Activated CD4-positive, alpha-beta T cell treated with anti-CD3 and anti-CD28 coated beads for 1 hour (primary cell): ENCODE measurements around the gene SCD.
"Not testable (repeated sequence)": the region's sequence is repeated elsewhere in the genome, so short reads cannot be mapped to it uniquely, and the experiment has no call there.

Source experiments
- DNase-seq: peaks from one replicate; pipeline ENCODE4 v3.0.0-alpha.2; 2020

Gene SCD

DNA sequence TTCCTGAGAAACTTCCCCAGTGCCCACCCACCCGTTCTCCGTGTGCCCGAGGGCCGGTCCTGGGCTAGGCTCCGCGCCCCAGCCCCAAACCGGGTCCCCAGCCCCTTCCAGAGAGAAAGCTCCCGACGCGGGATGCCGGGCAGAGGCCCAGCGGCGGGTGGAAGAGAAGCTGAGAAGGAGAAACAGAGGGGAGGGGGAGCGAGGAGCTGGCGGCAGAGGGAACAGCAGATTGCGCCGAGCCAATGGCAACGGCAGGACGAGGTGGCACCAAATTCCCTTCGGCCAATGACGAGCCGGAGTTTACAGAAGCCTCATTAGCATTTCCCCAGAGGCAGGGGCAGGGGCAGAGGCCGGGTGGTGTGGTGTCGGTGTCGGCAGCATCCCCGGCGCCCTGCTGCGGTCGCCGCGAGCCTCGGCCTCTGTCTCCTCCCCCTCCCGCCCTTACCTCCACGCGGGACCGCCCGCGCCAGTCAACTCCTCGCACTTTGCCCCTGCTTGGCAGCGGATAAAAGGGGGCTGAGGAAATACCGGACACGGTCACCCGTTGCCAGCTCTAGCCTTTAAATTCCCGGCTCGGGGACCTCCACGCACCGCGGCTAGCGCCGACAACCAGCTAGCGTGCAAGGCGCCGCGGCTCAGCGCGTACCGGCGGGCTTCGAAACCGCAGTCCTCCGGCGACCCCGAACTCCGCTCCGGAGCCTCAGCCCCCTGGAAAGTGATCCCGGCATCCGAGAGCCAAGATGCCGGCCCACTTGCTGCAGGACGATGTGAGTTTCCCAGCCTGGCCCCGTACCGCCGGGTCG lies at the start of gene SCD:
TSS of gene SCD (plus strand) at position 469 of the 803 bp plus-strand sequence. CDS start at position 741, 272 bp downstream.
- DNase-seq, result peak; percentile 56

DNA sequence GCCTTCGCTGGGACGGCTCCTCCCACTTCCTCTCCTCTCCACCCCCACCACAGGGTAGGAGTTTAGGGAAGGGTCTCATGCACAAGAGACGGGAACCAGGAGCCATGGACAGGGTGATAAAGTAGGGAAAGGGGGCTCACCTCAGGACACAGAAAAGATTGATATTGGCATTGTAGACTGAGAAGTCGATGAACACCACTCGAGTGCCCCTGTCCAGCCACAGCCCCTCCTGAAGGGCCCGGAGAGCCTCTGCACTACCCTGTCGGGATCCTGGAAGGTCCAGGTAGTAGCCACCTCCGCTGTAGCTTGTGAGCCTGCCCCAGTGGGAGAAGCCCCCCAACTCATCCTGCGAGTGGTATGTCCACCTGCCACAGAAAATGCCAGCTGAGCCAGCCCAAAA lies 49.8 kb upstream of the SCD start:
- DNase-seq, result no peak

DNA sequence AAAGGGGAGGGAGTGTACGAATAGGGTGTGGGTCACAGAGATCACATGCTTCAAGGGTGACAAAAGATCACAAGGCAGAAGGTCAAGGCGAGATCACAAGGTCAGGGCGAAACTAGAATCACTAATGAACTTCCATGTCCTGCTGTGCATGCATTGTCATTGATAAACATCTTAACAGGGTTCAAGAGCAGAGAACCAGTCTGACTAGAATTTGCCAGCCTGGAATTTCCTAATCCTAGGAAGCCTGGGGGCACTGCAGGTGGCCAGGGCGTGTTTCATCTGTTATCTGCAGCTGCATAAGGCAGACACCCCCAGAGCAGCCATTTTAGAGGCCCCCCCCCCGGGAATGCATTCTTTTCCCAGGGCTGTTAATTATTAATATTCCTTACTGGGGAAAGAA lies 45.9 kb upstream of the SCD start:
- DNase-seq, result not testable (repeated sequence)

DNA sequence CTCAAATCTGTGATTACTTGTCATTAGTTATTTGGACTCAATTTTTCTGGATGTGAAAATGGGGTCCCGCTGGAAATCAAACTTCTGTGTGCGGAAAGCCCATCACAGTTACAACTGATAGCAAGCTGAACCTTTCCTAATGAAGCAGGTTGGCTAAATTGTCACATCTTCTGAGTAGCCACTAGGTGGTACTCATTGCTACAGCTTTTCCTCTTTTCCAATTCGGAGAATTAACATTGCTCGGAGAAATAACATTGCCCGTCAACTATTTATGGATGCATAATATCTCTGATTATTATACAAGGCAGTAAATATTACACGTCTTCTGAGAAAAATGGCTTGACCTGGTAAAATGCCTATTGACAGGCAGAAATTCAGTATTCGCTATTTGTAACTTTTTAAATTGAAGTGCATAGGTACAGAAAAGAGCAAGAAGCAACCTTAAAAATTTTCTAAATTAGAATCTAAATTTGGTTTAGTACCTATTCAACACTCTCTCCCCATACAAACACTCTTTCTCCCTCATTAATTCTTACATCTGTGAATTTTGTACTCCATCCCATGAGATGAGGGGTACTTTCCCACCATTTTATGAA lies 43.2 kb upstream of the SCD start:
- no peak for DNase-seq

DNA sequence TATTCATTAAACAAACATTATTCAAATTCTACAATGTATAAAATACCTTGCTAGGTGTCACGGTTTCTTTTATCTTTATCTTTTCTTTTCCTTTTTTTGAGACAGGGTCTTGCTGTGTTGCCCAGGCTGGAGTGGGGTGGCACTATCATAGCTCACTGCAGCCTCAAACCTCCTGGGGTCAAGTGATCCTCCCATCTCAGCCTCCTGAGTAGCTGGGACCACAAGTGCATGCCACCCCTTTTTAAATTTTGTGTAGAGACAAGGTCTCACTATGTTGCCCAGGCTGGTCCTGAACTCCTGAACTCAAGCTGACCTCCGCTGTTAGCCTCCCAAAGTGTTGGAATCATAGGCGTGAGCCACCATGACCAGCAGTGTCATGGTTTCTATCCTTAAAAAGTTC lies 42.6 kb upstream of the SCD start:
- no peak for DNase-seq

DNA sequence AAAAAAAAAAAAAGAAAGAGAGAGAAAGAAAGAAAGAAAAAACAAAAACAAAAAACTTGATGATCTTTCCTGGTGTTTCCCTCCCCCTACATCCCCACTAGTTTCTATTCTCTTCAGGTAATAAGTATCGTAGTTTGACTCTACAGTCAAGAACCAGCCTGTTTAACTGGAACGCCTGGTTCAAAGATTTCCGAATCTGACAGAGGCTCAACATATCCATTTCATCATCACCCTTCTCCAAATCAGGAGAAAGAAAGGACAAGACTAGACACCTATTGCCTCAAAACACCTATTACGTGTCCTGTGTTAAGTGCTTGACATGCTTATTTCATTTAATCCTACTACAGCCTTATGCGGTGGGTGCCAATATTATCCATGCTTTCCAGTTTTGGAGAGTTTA lies 40.2 kb upstream of the SCD start:
- DNase-seq, result no peak

DNA sequence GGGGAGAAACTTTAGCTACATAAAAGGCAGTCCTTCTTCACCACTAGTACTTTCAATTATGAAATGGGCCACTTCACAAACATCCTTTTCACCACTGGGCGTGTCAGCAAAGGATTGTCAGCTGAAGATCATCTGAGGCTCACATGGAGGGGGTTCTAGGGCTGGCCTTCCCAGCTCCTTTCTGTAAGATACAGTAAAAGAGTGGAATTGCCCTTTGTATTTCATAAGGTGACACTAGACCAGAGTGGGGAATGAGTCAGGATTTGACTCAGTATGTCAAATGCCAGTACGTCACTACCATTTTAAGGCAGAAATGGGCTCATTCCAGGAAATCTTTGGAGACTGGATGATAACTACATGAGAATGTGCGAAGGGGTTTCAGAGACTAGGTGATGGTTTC lies 39.3 kb upstream of the SCD start:
- no peak for DNase-seq

DNA sequence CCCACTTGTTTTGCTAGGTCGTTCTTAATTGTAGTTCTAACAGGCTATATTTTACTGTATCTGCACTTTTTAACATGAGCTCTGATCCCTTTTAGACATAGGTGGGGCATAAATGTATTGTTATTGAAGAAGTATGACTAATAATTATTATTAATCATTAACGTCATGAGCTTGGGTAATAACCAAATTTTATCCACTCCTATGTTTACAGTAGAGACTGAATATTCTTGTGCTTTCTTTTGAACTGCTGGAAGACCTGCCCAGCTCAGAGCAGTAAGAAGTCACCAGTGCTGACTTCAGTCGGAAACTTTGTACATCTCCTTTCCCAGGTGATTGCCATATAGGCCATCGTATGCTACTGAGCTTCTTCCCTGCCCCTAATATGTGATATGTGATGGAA lies 35.7 kb upstream of the SCD start:
- DNase-seq, result no peak

DNA sequence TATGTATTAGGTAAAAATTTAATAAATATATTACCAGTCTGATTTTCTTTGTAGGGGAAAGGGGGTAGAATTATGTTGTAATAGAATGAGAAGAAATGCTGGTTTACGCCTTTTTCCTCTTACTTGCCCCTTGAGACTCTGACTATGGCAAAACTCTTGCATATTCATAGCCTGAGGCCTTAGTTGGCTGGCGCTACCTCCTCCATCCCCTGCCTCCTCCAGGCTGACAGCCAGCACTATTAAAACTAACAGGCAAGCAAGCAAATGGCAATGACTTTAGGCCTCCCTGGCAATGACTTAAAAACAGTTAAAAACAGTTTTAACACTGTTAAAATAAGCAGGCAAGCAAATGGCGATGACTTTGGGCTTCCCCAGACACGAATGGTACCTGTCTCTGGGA lies 31.4 kb upstream of the SCD start:
- DNase-seq, result no peak

DNA sequence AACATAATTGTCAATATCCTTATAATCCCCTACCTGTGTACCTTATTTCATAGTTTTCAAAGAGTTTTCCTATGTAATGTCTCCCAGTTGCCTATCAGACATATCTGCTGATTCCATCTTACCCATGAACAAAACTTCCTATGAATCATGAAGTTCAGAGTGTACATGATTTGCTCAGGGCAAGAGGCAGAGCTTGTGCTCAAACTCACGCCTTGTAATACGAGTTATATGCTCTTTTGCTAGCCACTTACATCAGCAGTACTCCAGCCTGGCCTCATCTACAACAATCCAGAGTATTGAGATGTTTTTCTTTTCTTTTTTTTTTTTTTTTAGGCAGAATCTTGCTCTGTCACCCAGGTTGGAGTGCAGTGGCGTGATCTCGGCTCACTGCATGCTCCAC lies 28.8 kb upstream of the SCD start:
- no peak for DNase-seq

DNA sequence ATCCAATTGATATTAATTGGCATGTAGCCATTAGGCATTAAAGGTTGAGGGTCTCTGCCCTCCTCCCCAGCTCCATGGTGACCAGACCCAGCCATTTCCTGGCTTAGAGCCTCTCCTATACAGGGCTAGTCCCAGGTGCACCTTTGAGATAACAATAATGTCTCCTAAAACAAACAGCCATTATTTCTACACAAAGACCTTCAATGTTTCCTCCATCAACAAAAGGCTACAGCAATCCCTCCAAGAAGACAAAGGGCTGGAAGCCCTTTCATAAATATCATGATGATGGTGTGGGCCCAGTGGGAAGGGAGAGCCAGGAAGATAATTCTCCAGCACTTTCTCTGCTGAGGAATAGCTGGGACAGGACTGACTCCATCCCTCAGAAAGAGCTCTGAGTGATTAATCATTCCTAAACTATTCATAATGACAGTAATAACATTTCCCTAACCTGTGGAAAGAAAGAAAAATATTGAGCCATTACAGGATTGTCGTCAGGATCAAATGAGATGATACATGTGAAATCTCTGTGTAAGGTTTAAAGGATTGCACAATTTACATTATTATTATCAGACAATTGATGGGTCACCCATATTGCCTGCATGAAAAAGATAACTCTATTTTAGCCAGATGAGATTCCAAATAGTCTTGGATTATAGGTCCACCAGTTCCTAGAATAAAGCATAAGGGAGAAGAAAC lies 27.2 kb upstream of the SCD start:
- DNase-seq, result no peak

DNA sequence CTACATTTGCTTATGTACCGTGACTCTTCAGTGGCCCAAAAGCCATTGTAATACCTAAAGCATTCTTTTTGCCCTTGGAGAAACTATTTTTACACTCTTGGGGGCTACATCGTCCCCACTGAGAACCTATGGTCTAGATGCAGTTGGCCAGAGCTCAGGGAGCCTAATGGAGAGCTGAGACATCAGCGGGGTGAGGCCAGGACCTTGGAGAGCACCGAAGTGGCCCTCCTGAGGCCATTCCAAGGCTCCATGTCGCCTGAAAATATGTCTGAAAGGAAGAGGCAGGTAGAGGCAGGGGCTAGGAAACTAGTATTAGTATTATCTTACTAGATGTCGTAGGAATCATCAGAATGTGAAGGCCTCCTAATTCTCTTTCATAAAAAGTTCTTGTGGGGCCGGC lies 21.9 kb upstream of the SCD start:
- no peak for DNase-seq

DNA sequence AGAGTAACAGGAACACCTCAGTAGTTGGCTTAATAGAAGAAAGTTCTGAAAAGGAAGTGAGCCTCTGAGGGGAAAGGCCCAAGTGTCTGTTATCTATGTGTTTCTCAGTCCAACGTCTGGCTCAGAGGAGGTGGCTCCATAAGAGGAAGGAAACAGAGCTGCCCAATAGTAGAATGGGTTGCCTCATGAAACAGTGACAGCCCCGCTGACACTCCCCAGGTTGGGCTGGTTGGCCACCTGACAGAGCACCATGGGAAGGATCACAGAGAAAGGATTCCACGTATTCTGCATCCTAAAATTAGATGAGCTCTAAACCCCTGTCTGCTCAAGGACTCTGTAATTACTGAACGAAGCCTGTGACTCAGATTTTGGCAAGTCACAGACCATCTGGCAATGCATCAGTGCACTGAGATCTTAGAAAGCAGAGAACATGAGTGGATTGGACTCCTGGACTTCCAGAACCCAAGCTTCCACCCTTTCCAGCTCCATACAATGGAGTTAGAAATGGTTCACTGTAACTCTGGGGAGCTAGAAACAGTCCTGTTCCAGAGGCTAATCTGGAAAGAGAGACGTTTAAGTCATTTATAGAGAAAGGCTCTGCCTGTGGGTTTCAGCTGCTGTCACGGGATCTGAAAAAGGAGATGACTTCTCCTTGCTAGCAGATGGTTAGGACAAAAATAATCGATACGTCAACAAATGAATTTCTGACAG lies 19.9 kb upstream of the SCD start:
- no peak for DNase-seq

DNA sequence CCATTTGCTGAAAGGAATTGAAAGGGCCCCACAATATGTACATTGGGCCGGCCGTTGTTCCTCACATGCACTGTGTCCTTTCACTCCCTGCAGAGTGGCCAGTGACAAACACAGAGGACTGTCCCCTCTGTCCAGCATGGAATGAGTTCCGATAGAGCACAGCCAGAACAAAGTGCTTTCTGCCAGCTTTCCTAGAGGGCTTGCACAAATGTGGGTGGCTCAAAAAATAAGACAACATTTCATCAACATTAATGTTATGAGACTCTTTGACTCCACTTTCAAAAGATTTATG lies 19.4 kb upstream of the SCD start:
- DNase-seq, result no peak

DNA sequence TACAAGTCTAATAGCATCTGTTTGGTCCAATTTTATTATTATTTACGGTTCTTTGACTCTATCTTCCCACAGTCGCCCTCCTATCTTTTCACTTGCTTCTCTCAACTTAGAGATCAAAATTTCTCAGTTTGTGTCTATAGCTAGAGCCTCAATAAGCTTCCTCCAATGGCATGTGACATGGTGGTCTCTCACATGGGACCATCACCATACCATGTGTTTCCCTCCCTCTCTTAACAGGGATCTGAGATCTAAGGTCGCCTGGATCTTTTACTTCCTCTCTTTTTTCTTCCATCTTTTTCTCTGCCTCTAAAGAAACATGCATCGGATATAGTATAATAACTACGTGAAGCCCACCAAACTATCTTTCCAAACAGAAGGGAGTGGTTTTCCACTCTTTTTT lies 18.8 kb upstream of the SCD start:
- no peak for DNase-seq

DNA sequence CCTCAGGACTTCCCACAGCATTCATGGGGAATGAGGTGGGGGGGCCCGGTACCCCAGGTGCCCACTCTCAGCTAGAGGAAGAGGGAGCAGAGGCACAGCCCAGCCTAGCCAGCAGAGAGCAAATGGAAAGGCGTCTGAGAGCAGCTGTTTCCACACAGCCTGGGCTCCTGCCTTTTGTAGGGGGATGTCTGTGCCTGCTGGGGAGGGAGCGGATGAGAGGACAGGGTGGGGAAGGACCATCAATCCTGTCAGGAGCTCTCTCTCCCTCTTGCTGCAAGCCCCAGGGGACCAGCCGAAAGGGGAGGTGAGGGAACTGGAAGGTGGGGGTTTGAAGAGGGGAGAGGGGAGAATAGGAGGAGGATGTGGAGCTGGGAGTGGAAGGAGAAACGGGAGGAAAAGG lies 17.0 kb upstream of the SCD start, which contains the start of gene PKD2L1:
TSS of gene PKD2L1 (minus strand) at position 150 of the 400 bp plus-strand sequence. CDS start at position 25, 125 bp downstream.
- no peak for DNase-seq

DNA sequence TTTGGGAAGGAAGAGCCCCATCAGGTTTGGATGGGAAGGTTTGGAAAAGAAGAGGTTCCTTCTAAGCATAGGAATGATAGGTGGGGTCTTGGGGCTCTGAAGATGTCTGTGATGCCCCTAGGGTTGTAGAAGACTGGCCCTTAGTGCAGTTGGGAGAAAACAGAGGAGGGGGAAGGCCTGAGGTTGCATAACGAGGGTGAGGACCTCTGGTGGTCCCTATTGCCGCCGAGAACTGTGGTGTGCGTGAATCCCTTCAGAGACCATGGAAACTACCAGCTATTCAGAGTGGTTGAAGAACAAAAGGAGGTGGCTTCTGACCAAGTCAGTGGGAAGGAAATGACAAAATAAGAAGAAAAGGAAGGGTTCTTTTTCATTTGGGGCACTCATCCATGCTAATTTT lies 13.9 kb upstream of the SCD start:
- no peak for DNase-seq

DNA sequence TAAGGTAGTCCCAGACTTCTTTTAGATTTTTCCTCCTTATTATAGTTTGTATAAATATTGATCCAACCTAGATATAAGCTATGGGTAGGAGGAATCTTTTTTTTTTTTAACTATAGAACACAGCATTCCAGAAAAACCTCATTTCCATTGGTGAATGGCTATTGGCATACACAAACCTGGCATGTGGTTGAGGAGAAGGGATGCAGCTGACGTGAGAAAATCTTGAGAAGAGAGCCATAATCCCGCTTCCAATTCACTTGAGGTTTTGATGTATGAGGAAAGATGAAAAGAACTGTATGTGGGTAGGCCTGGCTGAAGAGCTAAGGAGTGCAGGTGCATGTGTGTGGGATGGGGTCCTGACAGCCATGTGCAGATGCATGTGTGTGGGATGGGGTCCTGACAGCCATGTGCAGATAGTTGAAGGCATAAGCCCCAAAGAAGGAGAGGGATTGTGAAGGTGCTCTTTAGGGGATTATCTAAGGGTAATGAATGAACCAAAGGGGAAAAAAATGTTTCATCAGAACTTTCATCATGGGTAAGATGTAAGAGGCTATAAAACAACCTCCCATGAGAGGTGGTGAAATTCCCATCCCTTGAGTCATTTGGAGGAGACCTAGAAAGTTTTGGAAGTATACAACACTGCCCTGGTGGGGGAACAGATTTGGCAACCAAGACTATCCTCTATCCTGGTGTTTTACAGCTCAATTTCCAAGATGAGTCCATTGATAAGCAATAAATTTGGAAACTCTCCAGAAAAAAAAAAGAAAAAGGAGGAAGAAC lies 13.2 kb upstream of the SCD start:
- no peak for DNase-seq

DNA sequence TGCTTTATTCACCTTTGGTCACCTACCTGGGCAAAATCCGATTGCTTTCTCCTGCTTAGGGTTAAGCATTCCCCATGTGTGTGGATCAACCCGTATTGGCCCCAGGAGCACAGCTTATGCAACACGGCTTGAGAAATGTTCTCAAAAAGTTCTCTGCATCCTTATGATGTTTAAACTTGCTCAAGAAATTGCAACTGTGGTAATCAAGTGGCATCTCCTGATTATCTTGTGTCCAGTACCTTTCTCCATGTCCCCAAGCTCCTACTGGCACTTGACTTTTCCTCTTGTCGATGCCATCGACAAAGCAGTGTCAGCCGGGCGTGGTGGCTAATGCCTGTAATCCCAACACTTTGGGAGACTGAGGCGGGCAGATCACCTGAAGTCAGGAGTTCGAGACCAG lies 12.3 kb upstream of the SCD start:
- no peak for DNase-seq

DNA sequence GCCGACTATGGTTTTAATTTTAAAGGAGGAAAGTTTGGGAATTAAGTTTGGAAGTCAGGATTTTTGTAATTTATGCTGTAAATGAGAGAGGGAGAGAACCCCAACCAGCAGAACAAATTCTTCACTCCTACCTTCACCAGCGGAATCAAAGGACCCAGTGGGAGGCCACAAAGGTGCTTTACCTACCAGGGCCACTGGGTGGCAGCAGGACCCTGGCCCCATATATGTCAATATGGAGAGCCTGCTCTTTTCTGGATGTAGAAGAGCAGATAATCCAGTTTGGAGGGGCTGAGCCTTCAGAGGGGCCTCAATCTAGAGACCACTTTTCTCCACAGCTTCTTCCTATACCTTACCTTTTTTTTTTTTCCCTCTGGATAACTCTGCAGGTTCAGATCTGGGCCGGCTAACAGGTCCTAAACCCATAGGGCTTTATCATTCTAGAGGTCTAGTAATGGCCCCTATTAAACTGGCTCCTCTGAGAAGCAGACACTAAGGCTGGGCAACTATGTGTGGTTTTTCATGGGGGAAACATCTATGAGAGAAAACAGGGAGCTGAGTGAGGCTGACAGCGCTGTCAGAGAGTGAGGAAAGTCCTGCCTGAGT lies 8.5 kb upstream of the SCD start:
- peak; percentile 69 for DNase-seq

DNA sequence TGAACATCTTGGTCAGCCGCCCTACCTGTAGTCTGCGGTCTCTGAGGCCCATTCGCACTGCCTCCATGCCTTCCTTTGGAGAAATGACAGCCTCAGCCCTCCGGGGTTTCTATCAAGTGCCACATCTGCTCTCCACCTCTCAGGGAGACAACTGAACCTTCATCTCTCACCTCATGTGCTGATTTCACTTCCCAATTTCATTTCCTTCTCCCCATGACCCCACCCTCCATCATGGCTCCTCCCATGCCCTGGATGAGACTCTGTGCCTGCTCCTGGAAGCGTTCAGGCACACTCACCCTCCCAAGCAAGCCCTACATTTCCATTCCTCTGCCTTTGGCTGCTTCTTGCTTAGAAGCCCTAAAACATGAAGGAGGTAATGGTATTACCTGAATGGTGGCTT lies 7.8 kb upstream of the SCD start:
- no peak for DNase-seq
